Stomach (tissue), 4 donors: ENCODE results near the gene OCLN.
"Not testable (repeated sequence)": the region's sequence is repeated elsewhere in the genome, so short reads cannot be mapped to it uniquely, and the experiment has no call there.

ENCODE experiments used
- CTCF ChIP-seq, 7 experiments: fragments of 450-650 bp in 4 of 7; fragments of 200-600 bp in 3 of 7; sonication (generic) in 3 of 7; IDR thresholded peaks; one replicate each; pipeline ENCODE4 v1.5.1; 2016 to 2019; ENCODE audit warnings: antibody characterized with exemption in 7 of 7, control low read depth in 2 of 7, mild to moderate bottlenecking in 1 of 7
- POLR2A ChIP-seq, 4 donors: fragments of 450-650 bp; IDR thresholded peaks; one replicate each; pipeline ENCODE4 v1.6.1; 2016; ENCODE audit warnings: antibody characterized with exemption in 4 of 4, control low read depth in 2 of 4, mild to moderate bottlenecking in 1 of 4, moderate library complexity in 1 of 4
- POLR2AphosphoS5 ChIP-seq, 3 donors: sonication (generic); formaldehyde crosslinking; IDR thresholded peaks; one replicate each; pipeline ENCODE4 v1.6.1; 2016; ENCODE audit warnings: antibody characterized with exemption in 3 of 3

GRCh38 chr5:69606839-69607238, 114.2 kb downstream of the OCLN start:
- TF ChIP-seq CTCF, POLR2A, POLR2AphosphoS5 (IDR thresholded peaks at IDR 0.05): not testable (repeated sequence)
